Fibroblast of the aortic adventitia (primary cell): Measurements from ENCODE around the gene AURKA. TPM values are rescaled to one million over a fixed set of nuclear protein-coding genes. Genes with fewer than 3 reads are reported as not detected.
"Not testable (repeated sequence)": the region's sequence is repeated elsewhere in the genome, so short reads cannot be mapped to it uniquely, and the experiment has no call there.

Experiments
- DNase-seq: peaks from one replicate; pipeline ENCODE4 v3.0.0-alpha.2; 2010; ENCODE audit warnings: low read depth
- H3K4me3 ChIP-seq: 2 replicates; pipeline ENCODE4 v1.5.1; 2011; ENCODE audit warnings: low read depth, mild to moderate bottlenecking, control low read depth, low read length, moderate library complexity
- CTCF ChIP-seq: IDR thresholded peaks from 2 replicates; pipeline ENCODE4 v1.5.1; 2011; ENCODE audit warnings: mild to moderate bottlenecking, low read length, control low read depth, inconsistent platforms; ENCODE audit not compliant: insufficient read depth
- total RNA-seq: library from RNA; depleted of rRNA; stranded (reverse); fragments of >200 nt; gene quantifications from 2 replicates; pipeline ENCODE4 v1.2.3, GENCODE V29; 2012; ENCODE audit warnings: low replicate concordance

The AURKA gene
- total RNA-seq, 1 donor: 29.1 TPM

- no peak for TF ChIP-seq CTCF
- H3K4me3 ChIP-seq: no peak overlapping the region
- no peak for DNase-seq
Measured at GRCh38 chr20:56347628-56348304, 44.2 kb downstream of the AURKA start.

- no peak overlapping the region for H3K4me3 ChIP-seq
- DNase-seq: peak; percentile 9
- no peak for TF ChIP-seq CTCF
Measured at GRCh38 chr20:56345911-56346310, 46.1 kb downstream of the AURKA start.

- peak; percentile 46 for DNase-seq
- TF ChIP-seq CTCF: peak; percentile 64
- peak overlapping the region; percentile 41 for H3K4me3 ChIP-seq
Measured at GRCh38 chr20:56343861-56344381, 48.1 kb downstream of the AURKA start.

GRCh38 chr20:56342783-56343182 is 49.2 kb downstream of the AURKA start:
- DNase-seq: no peak
- no peak for TF ChIP-seq CTCF
- H3K4me3 ChIP-seq: no peak overlapping the region

DNA sequence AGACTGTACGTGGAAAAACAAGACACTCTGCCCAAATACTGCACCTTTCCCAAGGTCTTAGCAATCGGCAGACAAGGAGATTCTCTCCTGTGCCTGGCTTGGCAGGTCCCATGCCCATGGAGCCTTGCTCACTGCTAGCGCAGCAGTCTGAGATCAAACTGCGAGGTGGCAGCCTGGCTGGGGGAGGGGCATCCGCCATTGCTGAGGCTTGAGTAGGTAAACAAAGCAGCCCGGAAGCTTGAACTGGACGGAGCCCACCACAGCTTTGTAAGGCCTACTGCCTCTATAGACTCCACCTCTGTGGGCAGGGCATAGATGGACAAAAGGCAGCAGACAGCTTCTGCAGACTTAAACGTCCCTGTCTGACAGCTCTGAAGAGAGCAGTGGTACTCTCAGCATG is 55.3 kb downstream of the AURKA start:
- H3K4me3 ChIP-seq, DNase-seq: not testable (repeated sequence)

DNA sequence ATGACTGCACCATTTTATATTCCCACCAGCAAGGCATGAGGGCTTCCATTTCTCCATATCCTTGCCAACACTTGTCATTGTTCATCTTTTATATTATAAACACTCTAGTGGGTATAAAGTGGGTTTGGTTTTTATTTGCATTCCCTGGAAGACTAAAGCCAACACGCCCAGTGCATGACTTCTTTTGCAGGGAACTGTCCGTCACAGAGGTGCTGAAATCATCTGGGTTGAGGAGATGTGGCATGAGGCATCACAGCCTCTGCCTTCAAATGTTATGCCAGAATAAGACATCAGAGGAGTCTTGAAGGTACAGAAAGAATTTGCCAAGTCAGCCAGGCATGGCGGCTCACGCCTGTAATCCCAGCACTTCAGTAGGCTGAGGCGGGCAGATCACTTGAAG is 63.2 kb downstream of the AURKA start:
- H3K4me3 ChIP-seq: no peak overlapping the region
- peak; percentile 4 for DNase-seq
- TF ChIP-seq CTCF: no peak

- no peak for DNase-seq
- TF ChIP-seq CTCF: no peak
Measured at GRCh38 chr20:56324806-56325205, 67.2 kb downstream of the AURKA start.

More at GRCh38 chr20:56324806-56325205, 67.2 kb downstream of the AURKA start:
- no peak overlapping the region for H3K4me3 ChIP-seq
